Measurements from ENCODE around the gene BAIAP2. TPM values are rescaled to one million over a fixed set of nuclear protein-coding genes. Genes with fewer than 3 reads are reported as not detected.

The BAIAP2 gene
- total and polyA plus RNA-seq, 2 of the 13 experiments (the other 11 are each of a cell fraction or from before 2014, with no cell fraction given): 22.5 to 24.0 TPM

GRCh38 chr17:81138500-81138899, 103.5 kb downstream of the BAIAP2 start:
- DNase-seq (ENCODE audit: low spot score): no peak
- H3K4me1 ChIP-seq (ENCODE audit: insufficient read depth, low read length): peaks cover 35% of the 10 kb centered on the region
- intact Hi-C loops (cut with micrococcal nuclease; ENCODE audit: unreplicated experiment) (no loop called here), in situ Hi-C loops (cut with HindIII; ENCODE audit: extremely low pct_ligation_motif_present, low pct_unique_long_range_greater_than_20kb) (no loop called here)
- H3K36me3 ChIP-seq (replicated peaks in 1 of 2; ENCODE audit: control insufficient read depth in 1 of 2, insufficient read depth in 2 of 2, low read length in 2 of 2): no peaks in the 10 kb centered on the region
- 90% methylated on average over 25 of the region's 25 CpGs for WGBS (ENCODE audit: low lambda C conversion rate)
- H3K9me3 ChIP-seq (ENCODE audit: low read length): no peaks in the 10 kb centered on the region
- H2AFZ ChIP-seq (ENCODE audit: low read length): no peak overlapping the region
- no peaks in the 10 kb centered on the region for H4K20me1 ChIP-seq (ENCODE audit: insufficient read depth, low read length)
- no peaks in the 10 kb centered on the region for H3K27me3 ChIP-seq (ENCODE audit: control insufficient read depth in 1 of 2, insufficient read depth in 2 of 2, low read length in 2 of 2)
- FAIRE-seq: no peak
- H3K4me3 ChIP-seq (replicated peaks in 1 of 3; ENCODE audit: insufficient read depth in 1 of 3, low read depth in 2 of 3, low read length in 3 of 3): no peak overlapping the region
- BruUV-seq (replicated peaks): no TSS peak
- ChIA-PET CTCF (ENCODE audit: low intra/inter-chr PET ratio, low total read pairs) (no interaction called here), POLR2A (no interaction called here)
- no peaks in the 10 kb centered on the region for H3K79me2 ChIP-seq (ENCODE audit: insufficient read depth, low read length)
- no peak overlapping the region for H3K27ac ChIP-seq (ENCODE audit: extremely low read length, insufficient read depth, low read length)
- no peak for ATAC-seq
- H3K9ac ChIP-seq (ENCODE audit: insufficient read depth, low read depth, low read length): no peak overlapping the region
- no peak overlapping the region for H3K4me2 ChIP-seq (ENCODE audit: low read depth, low read length)
- no peak for TF ChIP-seq ATF6 (CRISPR knock-in tag; conservative IDR thresholded peaks at IDR 0.05)
- TF ChIP-seq TCF12 (IDR thresholded peaks at IDR 0.05): no peak
- no peak for TF ChIP-seq TCF12 (CRISPR knock-in tag; IDR thresholded peaks at IDR 0.05)
- TF ChIP-seq PRMT3 (CRISPR knock-in tag; IDR thresholded peaks at IDR 0.05; ENCODE audit: borderline replicate concordance, low read depth): no peak
- no peak for TF ChIP-seq RNF219 (CRISPR knock-in tag; IDR thresholded peaks at IDR 0.05)
- TF ChIP-seq, protein P1, sequence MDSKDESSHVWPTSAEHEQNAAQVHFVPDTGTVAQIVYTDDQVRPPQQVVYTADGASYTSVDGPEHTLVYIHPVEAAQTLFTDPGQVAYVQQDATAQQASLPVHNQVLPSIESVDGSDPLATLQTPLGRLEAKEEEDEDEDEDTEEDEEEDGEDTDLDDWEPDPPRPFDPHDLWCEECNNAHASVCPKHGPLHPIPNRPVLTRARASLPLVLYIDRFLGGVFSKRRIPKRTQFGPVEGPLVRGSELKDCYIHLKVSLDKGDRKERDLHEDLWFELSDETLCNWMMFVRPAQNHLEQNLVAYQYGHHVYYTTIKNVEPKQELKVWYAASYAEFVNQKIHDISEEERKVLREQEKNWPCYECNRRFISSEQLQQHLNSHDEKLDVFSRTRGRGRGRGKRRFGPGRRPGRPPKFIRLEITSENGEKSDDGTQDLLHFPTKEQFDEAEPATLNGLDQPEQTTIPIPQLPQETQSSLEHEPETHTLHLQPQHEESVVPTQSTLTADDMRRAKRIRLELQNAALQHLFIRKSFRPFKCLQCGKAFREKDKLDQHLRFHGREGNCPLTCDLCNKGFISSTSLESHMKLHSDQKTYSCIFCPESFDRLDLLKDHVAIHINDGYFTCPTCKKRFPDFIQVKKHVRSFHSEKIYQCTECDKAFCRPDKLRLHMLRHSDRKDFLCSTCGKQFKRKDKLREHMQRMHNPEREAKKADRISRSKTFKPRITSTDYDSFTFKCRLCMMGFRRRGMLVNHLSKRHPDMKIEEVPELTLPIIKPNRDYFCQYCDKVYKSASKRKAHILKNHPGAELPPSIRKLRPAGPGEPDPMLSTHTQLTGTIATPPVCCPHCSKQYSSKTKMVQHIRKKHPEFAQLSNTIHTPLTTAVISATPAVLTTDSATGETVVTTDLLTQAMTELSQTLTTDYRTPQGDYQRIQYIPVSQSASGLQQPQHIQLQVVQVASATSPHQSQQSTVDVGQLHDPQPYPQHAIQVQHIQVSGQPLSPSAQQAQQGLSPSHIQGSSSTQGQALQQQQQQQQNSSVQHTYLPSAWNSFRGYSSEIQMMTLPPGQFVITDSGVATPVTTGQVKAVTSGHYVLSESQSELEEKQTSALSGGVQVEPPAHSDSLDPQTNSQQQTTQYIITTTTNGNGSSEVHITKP (CRISPR knock-in tag; IDR thresholded peaks at IDR 0.05; ENCODE audit: low read depth): no peak
- no peak for TF ChIP-seq NONO (IDR thresholded peaks at IDR 0.05)
- peak; percentile 30; the same call in 1 of the 2 replicates for TF ChIP-seq NONO (CRISPR knock-in tag; conservative IDR thresholded peaks at IDR 0.05)
- TF ChIP-seq ZNF841 (CRISPR knock-in tag; IDR thresholded peaks at IDR 0.05; ENCODE audit: borderline replicate concordance): no peak
- no peak for TF ChIP-seq MAFG (CRISPR knock-in tag; IDR thresholded peaks at IDR 0.05)
- TF ChIP-seq ZNF160 (CRISPR knock-in tag; IDR thresholded peaks at IDR 0.05): no peak
- no peak for TF ChIP-seq SKIL (CRISPR knock-in tag; IDR thresholded peaks at IDR 0.05; ENCODE audit: borderline replicate concordance)
- TF ChIP-seq ZFP82 (CRISPR knock-in tag; IDR thresholded peaks at IDR 0.05; ENCODE audit: borderline replicate concordance): no peak
- 0 out of 2 replicates have a peak, but pooled peaks have one; percentile 11 for TF ChIP-seq DNMT1 (CRISPR knock-in tag; IDR thresholded peaks at IDR 0.05)
- peak; percentile 13; the same call in 1 of the 2 replicates for TF ChIP-seq ZNF207 (IDR thresholded peaks at IDR 0.05; ENCODE audit: borderline replicate concordance)
- no peak for TF ChIP-seq FOXK1 (CRISPR knock-in tag; IDR thresholded peaks at IDR 0.05; ENCODE audit: borderline replicate concordance, low read depth)
